ENCODE data around the gene SOX5. TPM values are rescaled to one million over a fixed set of nuclear protein-coding genes. Genes with fewer than 3 reads are reported as not detected.

Gene SOX5
- total RNA-seq, 4 donors from 2014 or later: 47.1 to 56.8 (median 50.2) TPM

DNA sequence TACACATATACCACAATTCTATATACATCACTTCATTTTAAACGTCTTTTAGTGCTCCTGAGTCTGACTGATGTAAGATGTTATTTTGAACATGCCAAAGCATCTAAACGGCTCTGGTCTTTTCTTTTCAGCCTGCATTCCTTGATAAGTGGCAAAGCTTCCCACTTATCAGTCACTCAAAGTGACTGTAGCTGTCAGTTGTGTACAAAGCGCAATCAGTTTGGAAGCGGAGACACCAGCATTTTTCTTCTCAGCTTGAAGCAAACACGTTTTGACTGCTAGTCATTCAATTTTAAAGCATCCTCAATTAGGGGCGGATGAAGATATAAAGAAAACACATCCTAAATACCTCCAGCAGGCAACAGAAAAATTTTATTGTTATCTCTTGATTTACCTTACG is 226.8 kb downstream of the SOX5 start:
- TF ChIP-seq, protein P1, sequence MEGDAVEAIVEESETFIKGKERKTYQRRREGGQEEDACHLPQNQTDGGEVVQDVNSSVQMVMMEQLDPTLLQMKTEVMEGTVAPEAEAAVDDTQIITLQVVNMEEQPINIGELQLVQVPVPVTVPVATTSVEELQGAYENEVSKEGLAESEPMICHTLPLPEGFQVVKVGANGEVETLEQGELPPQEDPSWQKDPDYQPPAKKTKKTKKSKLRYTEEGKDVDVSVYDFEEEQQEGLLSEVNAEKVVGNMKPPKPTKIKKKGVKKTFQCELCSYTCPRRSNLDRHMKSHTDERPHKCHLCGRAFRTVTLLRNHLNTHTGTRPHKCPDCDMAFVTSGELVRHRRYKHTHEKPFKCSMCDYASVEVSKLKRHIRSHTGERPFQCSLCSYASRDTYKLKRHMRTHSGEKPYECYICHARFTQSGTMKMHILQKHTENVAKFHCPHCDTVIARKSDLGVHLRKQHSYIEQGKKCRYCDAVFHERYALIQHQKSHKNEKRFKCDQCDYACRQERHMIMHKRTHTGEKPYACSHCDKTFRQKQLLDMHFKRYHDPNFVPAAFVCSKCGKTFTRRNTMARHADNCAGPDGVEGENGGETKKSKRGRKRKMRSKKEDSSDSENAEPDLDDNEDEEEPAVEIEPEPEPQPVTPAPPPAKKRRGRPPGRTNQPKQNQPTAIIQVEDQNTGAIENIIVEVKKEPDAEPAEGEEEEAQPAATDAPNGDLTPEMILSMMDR (IDR thresholded peaks at IDR 0.05; ENCODE audit: low read depth): no peak

DNA sequence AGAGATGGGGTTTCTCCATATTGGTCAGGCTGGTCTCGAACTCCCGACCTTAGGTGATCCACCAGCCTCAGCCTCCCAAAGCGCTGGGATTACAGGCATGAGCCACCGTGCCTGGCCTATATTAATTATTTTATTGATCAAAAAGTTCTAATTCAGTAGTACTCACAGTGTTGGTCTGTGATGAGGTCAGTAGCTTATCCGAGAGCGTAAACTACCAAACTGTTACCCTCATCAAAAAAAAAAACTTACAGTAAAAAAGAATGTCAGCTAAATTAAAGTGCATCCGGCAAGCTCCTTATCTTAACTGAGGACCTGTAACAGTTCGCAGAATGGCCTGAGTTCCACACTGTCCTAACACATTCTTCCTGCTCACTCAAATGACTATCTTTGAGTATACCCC is 228.2 kb downstream of the SOX5 start:
- TF ChIP-seq, protein P1 (IDR thresholded peaks at IDR 0.05; ENCODE audit: low read depth): no peak

DNA sequence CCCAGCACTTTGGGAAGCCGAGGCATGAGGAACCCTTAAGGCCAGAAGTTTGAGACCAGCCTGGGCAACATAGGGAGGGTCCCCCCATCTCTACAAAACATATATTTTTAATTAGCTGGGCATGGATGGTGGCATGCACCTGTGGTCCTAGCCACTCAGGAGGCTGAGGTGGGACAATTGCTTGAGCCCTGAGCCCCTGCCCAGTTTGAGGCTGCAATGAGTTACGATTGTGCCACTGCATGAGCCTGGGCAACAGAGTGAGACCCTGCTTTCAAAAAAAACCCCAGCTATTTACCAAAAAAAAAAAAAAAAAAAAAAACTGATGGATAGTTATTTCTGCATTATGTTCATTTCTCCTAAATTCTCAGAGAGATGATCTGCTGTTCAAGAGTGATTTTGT is 230.0 kb downstream of the SOX5 start:
- TF ChIP-seq, protein P1 (IDR thresholded peaks at IDR 0.05; ENCODE audit: low read depth): no peak

DNA sequence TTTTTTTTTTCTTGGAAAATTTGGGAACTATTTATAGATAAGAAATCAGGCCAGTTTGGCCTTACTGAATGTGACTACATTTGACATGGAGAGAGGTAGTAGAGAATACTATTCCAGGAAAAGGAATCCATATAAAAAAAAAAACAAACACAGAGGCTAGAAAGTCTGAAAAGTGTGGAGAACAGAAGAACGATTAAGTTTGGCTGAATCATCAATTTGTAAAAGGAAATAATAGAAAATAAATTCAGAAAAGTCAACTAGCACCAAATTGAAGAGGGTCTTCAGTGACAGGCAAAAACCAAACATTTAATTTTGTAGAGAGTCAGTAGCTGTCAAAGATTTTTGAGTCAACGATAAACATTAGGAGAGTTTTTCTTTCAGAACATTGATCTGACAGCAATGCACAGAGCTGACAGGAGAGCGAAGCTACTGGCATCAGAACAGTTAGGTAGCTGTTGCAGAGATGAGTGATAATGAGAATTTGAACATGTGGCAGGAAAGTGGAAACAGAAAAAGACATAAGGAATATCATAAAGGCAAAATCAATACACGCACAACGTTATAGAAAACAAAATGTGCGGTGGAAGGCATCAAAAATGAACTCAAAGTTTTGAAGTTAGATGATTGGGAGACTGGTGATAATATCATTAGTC is 241.2 kb downstream of the SOX5 start:
- TF ChIP-seq, protein P1 (IDR thresholded peaks at IDR 0.05; ENCODE audit: low read depth): no peak

DNA sequence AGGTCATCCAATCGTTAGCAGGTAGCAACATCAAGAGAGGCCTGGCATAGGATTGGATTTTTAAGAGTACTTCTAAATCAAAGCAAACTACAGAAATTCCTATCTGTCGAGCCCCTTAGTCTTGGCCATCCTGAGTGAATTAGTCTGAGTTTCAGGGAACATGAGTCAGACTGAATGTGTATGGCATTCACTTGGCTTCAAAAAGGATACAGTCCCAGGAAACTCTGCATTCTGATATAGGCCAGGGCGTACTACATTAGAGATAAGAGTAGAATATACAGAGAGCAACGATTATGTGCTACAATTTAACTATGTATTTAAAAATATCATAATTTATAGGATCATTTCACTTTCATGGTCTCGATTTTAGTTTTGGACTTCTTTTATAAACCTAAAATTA is 242.2 kb downstream of the SOX5 start:
- TF ChIP-seq, protein P1 (IDR thresholded peaks at IDR 0.05; ENCODE audit: low read depth): no peak

DNA sequence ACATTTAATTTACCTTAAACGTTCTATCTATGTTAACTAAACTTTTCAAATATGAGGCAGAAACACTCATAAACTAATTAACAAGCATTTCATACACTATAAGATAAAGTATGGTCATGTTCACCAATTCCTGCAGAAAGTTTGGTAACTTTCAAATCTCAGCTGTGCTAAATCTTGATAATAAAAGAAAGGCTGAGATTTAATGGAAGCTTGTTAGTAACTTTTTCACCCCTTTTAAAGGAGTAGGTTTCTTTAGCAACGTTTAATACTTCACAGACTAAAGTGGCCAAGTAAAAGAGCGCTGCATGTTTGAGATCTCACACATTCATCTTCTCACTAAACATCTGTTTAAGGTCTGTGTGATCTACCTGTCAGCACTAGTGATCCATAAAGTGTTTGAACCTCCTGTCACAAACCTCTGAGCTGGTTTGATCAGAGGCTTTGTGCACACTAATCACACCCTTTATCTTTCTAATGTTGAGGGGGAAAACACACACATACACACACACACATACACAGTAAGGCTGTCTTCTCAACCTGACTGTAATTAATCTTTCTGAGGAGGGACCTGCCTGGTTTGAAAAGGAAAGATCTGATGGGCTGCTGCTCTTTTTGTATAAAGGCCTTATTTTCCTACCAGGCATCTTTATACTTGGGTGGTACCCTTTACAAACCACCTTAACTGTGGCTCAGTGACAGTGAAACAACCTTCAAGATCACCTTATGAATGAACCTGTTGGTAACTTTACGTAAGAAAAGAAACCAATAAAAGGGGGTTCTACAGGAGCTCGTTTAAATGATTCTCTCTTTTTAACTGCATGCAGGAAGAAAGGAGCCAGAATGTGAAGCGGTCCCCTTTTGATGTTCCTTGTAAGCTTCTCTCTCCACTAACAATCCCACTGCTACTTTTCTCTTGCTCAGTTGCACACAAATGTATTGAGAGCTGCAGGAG is 244.2 kb downstream of the SOX5 start:
- TF ChIP-seq, protein P1 (IDR thresholded peaks at IDR 0.05; ENCODE audit: low read depth): no peak

DNA sequence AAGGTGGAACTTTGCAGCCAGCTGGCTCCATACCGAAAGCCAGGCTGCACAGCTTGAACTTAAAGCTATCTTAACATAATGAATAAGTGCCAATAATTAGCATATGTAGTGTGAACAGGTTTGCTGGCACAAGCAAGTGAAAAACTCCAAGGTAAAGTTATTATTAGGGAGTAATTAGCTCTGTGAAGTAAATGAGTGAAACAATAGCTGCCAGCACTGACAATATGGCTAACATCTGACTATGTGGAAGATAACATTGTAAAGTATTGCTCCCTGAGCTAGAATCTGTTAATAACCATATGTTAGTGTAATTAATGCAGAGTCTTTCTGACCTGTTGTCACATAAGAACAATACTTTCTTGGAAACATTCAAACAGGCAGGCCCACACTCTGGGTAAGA is 246.4 kb downstream of the SOX5 start:
- TF ChIP-seq, protein P1 (IDR thresholded peaks at IDR 0.05; ENCODE audit: low read depth): no peak

All from subcutaneous adipose tissue (tissue), 4 donors.